Hematopoietic multipotent progenitor cell treated with erythropoietin and hydrocortisone succinate and interleukin-3 and kit ligand, for 4 days (in vitro differentiated cells): ENCODE data around the gene ETV6.

ENCODE experiments used
- DNase-seq: peaks from one replicate; pipeline ENCODE4 v3.0.0-alpha.2; 2015

The ETV6 gene

DNA sequence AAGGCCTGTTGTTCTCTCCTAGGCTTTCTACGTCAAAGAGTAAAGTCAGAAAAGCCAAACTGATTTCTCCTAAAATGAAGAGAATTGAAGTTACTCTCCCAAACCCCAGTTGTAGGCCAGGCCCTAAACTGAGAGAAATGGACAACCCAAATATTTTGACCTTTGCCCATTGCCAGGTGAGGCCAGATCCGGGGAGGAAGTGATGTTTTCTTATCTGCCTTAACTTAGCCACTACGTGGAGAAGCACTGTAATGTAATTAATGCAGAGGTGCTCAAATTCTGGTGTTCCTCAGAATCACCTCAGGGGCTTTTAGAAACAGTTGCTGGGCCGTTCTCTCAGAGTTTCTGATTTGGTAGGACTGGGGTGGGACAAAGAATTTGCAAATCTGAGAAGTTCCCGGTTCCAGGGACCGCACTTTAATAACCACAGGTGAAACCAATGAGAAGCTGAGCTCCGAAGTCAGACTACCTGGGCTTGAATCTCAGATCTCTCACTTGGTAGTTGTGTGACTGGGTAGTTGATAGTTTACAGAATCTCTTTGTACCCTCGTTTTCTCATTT is 73.2 kb downstream of the ETV6 start:
- no peak for DNase-seq

- peak; percentile 31 for DNase-seq
These were observed 74.5 kb downstream of the ETV6 start for GRCh38 chr12:11723993-11724392.

DNA sequence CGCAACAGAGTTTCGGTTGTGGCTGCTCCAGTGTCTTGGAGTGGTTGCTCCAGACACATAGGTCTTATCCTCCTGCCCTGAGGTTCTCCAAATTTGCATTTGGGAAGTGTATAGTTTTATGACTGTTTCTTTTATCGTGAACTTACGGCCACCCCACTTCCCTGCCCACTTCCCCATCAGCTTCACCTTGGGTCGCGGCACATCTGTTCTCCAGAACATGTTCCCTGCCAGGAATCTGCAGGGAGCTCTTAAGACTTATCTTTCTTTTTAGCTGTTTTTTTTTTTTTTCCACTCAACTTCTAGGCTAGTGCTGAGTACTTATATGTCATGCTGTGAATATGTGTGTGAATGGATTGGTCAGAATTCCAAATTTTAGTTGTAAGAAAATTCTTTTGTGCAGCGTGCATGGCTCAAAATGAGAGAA is 75.4 kb downstream of the ETV6 start:
- peak; percentile 53 for DNase-seq

DNA sequence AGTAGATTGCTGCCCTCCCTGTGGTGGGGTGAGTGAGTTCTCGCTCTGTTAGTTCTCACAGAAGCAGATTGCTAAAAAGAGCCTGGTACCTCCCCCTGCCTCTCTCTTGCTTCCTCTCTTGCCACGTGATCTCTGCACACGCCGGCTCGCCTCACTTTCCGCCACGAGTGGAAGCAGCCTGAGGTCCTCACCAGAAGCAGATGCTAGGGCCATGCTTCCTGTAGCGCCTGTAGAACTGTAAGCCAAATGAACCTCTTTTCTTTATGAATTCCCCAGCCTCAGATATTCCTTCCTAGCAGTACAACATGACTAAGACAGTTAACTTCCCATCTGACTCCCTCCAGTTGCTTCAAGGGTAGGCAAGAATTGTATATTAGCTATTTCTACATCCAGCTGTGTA is 76.2 kb downstream of the ETV6 start:
- DNase-seq: no peak

GRCh38 chr12:11726659-11727058 is 77.2 kb downstream of the ETV6 start:
- DNase-seq: no peak

GRCh38 chr12:11727133-11727664 is 77.7 kb downstream of the ETV6 start:
- DNase-seq: no peak

DNA sequence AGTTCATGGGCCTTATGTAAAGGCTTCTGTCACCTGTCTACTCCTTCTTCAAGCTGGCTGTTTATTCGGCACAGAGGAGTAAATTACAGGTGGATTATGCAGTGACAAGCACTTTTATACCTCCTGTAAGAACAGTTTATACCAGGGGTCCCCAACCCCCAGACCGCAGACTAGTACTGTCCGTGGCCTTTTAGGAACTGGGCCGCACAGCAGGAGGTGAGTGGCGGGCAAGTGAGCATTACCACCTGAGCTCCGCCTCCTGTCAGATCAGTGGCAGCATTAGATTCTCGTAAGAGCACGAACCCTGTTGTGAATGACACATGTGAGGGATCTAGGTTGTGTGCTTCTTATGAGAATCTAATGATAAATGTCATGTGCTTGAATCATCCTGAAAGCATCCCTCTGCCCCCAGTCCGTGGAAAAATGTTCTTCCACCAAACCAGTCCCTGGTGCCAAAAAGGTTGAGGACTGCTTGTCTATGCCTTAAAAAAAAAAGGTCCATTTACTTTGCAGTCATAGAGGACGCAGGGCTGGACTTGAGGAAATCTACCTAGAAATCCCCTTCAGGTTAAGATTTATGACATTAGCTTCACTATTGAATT is 78.8 kb downstream of the ETV6 start:
- DNase-seq: no peak

DNA sequence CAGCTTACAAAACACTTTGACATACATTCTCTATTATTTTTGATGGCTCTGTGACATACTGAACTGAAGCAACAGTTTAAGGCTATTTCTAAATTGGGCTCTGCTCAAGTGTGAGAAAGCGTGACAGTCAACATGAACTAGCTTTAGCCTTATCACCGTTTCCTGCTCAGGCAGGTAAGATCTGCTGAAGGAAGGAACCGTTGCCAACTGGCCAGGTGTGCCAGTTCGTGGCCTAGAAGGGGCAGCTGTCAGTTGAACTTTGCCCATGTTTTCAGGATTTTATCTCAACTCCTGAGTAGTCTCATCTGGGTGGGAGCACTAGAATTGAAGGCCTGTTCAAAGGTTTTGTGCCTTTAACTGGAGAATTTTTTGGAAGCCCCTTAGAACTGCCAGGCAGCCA is 79.5 kb downstream of the ETV6 start:
- DNase-seq: no peak

- no peak for DNase-seq
These were observed 80.1 kb downstream of the ETV6 start for GRCh38 chr12:11729439-11730150.

DNA sequence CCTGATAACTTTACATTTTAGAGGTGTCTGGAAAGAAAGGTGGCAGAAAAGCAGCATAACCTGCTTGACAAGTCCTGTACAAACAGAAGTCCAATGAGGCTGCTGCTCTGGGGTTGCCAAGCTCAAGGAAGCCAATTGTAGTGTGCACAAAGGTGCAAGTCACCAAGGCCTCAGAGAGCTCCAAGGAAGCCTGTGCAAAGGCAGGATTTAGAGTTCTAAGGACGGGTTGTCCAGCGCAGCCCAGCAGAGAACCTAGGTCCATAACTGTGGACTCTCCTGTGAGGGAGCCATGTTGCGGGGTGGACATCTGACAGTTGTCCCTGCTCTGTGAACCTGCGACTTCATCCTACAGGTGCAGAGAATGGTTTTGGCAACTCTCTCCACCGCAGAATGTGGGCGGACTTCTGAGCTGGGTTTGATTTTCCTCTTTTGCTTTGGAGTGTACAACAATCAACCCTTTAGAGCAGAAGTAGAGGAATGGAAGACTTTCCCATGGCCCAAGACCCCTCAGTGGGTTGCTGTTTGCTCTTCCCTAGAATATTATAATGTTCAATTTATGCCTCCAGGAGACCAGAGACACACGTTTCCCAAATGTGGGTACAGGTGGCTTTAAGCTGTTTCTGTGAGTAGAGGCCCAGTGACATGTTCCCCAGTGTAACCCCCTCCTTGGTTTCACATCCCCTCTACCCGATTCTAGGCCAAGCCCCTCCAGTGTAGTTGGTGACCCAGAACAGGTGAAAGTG is 81.0 kb downstream of the ETV6 start:
- no peak for DNase-seq

DNA sequence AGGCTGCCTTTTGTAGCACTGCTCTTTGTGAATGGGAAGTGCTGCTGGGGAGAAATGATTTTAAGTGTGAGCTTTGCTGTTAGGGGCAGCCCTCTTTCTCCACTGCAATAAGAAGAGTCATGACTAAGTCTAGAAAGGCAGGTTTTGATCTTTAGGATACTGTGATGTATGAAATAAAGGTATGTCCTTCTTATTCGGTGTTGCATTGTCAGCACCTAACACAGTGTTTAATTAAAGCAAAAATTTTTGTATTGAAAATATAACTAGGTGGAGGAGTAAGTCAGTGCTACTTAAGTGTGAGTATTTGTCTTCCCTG is 81.5 kb downstream of the ETV6 start:
- DNase-seq: no peak

DNA sequence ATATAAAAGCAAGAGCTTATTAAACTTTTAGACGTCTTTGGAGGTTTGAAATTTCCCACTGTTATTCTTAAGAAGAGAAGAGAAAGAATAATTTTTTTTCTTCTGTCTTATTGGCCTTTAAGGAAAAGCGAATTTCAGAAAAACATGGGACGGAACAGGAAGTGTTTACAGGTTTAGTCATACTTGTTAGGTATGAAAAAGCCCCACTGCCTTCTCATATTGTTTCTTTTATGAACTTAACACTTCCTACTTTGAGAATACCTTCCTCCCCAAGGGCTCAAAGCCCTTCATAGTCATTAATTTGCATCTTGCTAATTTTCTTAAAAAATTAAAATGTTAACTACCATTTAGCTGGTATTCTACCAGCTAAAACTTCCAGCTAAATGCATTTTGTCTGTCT is 82.0 kb downstream of the ETV6 start:
- DNase-seq: no peak

DNA sequence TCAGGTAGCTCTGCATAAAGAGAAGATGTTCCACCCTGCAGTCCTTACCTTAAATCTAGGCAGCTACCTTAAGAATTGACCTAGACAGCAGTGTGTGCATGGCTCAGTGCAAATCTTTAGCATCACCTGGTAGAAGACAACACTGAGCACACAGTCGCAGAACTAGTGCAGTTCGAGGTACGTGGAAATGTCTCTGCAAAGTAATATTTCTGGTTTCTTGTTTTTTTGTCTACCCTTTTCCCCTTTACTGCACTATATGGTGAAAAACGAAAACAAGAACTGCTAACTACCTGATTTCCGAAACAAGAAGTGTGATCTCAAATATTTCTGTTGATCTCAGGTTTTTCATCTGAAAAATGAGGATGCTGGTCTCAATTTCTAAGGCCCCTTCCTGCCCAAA is 82.5 kb downstream of the ETV6 start:
- no peak for DNase-seq

DNA sequence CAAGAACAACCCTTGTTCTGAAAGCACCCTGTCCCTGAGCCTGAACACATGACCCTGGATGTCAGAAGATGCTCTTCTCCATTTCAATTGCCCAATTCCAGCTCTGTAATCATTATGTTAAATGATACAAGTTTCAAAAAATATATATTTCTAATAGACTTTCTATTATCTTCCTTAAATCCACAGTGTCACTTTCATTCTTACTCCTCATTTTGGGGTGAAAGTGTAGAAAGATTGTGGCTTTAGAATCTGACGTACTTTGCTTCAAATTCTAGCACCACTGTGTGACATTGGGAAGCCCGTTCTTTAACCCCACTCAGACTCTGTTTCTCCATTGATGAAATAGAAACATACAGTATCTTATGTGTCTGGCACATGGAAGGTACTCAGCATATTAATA is 83.2 kb downstream of the ETV6 start:
- DNase-seq: no peak

DNA sequence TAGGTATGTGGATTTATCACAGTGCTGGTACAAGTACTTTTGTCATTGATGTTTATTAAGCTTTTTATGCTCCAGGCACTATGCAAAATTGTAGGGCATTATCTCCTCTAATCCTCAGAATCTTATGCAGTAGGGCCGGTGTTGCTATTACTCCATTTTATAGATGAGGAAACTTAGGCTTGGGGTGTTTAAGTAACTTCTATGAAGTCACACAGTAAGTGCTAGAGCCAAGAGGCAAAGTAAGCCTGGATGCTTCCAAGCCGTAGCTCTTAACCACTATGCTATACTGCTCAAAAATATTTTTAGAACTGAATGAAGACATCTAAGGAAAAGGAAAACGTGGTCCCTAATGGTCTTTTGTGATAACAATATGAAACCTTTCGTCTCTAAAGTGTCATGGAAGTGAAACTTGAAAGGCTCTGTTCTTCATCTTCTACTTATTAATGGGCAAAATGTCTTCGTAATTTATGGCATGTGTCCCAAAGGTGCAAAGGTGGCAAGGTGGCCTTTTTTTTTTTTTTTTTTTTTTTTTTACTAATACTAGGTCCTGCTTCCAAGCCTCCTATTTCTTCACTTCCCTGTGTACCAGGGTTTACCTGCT is 85.2 kb downstream of the ETV6 start:
- no peak for DNase-seq

GRCh38 chr12:11738450-11738849 is 89.0 kb downstream of the ETV6 start:
- no peak for DNase-seq

GRCh38 chr12:11739980-11740577 is 90.6 kb downstream of the ETV6 start:
- no peak for DNase-seq

DNA sequence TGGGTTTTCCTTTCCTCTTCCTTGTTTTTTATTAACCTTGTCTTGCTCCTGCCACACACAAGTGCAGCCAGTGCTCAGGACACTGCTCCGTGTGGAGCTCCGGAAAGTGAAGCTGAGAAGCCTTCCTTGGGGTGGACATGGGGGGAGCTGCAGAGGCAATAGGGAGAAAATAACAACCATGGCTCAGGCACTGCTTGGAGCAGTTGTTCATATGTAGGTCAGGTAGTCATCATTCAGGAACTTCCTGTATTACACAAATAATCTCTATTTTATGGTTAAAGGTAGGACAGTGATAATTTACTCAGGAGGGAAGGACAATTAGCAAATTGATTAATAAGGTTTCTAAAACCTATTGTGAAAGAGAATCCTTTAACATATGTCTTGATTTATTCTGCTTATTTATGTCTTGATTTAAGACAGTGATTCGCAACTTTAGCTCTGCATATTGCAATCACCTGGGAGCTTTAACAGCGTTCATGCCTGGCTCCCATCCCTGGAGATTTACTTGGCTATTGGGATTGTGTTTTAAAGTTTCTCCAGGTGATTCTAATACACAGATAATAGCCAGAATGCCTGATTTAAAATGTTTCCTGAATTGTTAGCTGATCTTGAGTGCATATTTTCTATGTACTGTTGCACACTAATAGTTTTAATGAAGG is 92.1 kb downstream of the ETV6 start:
- DNase-seq: no peak

GRCh38 chr12:11743423-11744409 is 94.2 kb downstream of the ETV6 start:
- peak; percentile 55 for DNase-seq

DNA sequence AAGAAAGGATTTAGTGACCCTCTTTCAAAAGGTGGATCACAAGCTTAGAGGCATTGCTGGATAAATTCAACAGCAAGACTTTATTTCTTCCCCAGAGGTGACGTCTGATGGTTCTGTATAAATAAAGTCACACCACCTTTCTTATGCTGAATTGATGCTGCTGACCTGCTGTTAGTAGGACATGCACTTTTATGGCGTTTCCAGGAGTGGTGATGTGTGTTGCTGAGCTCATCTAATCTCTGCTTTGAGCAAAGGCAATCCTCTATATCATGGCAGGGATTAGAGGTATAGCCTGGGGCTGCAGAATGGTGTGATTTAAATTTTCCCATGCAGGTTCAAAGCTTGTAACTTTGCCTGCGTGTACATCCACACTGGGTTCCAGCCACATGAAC is 94.9 kb downstream of the ETV6 start:
- DNase-seq: no peak

GRCh38 chr12:11745113-11745512 is 95.6 kb downstream of the ETV6 start:
- DNase-seq: peak; percentile 79
